Measurements from ENCODE around the gene HELZ. TPM values are rescaled to one million over a fixed set of nuclear protein-coding genes. Genes with fewer than 3 reads are reported as not detected.

The HELZ gene
- total RNA-seq, 4 donors from 2014 or later: 21.0 to 47.0 (median 38.9) TPM

DNA sequence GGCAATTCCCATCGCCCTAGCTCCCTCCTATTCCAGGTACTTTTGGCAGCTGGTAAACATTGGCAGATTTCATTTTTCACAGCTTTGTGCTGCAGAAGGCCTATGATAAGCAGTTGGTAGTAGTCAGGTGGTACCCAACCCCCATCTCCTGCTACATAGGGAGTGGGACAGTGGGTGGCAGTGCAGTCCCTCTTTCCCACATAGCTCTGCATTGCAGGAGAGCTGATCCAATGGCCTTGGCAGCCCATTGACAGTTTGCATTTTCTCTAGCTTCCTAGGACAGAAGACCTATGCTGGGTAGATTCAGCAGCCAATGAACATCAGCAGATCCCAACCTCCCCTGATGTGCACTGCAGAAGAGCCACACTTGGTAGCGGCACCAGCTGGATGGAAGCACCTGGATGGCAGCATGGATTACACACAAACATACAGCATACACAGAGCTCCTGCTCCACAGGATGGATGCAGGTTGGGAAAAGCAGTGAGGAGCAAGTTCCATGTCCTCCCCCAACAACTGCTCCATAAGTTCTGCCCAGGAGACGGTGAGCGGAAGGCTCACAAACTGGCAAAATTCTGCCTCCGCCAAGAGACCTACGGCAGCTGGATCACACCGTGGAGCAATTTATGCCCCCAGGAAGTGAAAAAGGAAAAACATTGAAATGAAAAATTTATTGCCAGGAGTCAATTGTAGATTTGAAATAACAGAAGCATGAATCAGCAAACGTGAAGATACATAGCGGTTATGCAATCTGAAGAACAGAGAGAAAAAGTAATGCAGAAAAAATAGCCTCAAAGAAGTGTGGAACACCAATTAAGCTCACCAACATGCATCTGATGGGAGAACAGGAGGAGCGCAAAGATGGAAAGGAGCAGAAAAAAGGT lies 105.0 kb downstream of the HELZ start:
- no peaks in the 10 kb centered on the region for H3K9me3 ChIP-seq
- no peak overlapping the region for H3K4me3 ChIP-seq
- no peak for TF ChIP-seq POLR2A (IDR thresholded peaks at IDR 0.05)
- in situ Hi-C loops (cut with MboI; ENCODE audit: low sequenced_read_pairs in 4 of 4): loop anchor here in 2 of 4 donors (25.0 kb wide), 2 partner anchors 403 to 428 kb away; no protein-coding TSS in a partner anchor
- DNase-seq (no peak), ATAC-seq (no peak)
- H3K4me1 ChIP-seq: no peaks in the 10 kb centered on the region
- no peaks in the 10 kb centered on the region for H3K27me3 ChIP-seq
- intact Hi-C loops (cut with DNase I; ENCODE audit: low total_unique reads): no loop called here
- peaks cover 0 to 56% of the 10 kb centered on the region in 2 donors for H3K36me3 ChIP-seq
- H3K27ac ChIP-seq: no peak overlapping the region

GRCh38 chr17:67139289-67139688 lies 105.7 kb downstream of the HELZ start:
- peaks cover 0 to 52% of the 10 kb centered on the region in 2 donors for H3K36me3 ChIP-seq
- TF ChIP-seq, protein P1, sequence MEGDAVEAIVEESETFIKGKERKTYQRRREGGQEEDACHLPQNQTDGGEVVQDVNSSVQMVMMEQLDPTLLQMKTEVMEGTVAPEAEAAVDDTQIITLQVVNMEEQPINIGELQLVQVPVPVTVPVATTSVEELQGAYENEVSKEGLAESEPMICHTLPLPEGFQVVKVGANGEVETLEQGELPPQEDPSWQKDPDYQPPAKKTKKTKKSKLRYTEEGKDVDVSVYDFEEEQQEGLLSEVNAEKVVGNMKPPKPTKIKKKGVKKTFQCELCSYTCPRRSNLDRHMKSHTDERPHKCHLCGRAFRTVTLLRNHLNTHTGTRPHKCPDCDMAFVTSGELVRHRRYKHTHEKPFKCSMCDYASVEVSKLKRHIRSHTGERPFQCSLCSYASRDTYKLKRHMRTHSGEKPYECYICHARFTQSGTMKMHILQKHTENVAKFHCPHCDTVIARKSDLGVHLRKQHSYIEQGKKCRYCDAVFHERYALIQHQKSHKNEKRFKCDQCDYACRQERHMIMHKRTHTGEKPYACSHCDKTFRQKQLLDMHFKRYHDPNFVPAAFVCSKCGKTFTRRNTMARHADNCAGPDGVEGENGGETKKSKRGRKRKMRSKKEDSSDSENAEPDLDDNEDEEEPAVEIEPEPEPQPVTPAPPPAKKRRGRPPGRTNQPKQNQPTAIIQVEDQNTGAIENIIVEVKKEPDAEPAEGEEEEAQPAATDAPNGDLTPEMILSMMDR (IDR thresholded peaks at IDR 0.05 in 4 of 5, conservative IDR thresholded peaks at IDR 0.05 in 1 of 5): no peak
- no peak for TF ChIP-seq POLR2A (IDR thresholded peaks at IDR 0.05)
- ATAC-seq (no peak), DNase-seq (no peak)
- intact Hi-C loops (cut with DNase I; ENCODE audit: low total_unique reads) (no loop called here), in situ Hi-C loops (cut with MboI; ENCODE audit: low sequenced_read_pairs in 4 of 4) (loop anchor here in 2 of 4 donors (25.0 kb wide), 2 partner anchors 402 to 427 kb away; no protein-coding TSS in a partner anchor)
- no peak overlapping the region for H3K27ac ChIP-seq
- H3K4me1 ChIP-seq: no peaks in the 10 kb centered on the region
- H3K4me3 ChIP-seq: no peak overlapping the region
- no peaks in the 10 kb centered on the region for H3K27me3 ChIP-seq
- no peaks in the 10 kb centered on the region for H3K9me3 ChIP-seq

GRCh38 chr17:67138392-67138791 lies 106.6 kb downstream of the HELZ start:
- no peak for TF ChIP-seq POLR2A (IDR thresholded peaks at IDR 0.05)
- H3K4me1 ChIP-seq: no peaks in the 10 kb centered on the region
- H3K9me3 ChIP-seq: no peaks in the 10 kb centered on the region
- no peak overlapping the region for H3K27ac ChIP-seq
- intact Hi-C loops (cut with DNase I; ENCODE audit: low total_unique reads) (no loop called here), in situ Hi-C loops (cut with MboI; ENCODE audit: low sequenced_read_pairs in 4 of 4) (loop anchor here in 2 of 4 donors (25.0 kb wide), 2 partner anchors 401 to 426 kb away; no protein-coding TSS in a partner anchor)
- peaks cover 0 to 45% of the 10 kb centered on the region in 2 donors for H3K36me3 ChIP-seq
- H3K27me3 ChIP-seq: no peaks in the 10 kb centered on the region
- no peak for DNase-seq
- ATAC-seq: no peak
- no peak overlapping the region for H3K4me3 ChIP-seq

DNA sequence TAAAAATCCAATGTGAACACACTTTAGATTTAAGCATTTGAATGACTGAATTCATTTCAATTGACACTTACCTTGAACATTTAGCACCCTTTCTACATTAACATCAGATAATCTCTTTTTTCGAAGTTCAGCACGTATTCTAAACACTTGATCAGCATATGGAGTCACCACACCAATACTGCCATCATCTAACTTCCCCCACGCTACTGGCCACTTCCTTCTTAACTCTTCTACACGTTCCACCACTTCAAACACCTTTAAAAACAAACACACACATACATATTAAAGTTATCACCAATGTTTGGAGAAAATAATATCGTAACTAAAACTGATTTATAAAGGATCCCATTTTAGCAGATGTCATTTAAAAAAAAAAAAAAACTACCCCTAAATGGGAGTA lies 107.1 kb downstream of the HELZ start:
- ATAC-seq (no peak), DNase-seq (no peak)
- no peaks in the 10 kb centered on the region for H3K4me1 ChIP-seq
- no peaks in the 10 kb centered on the region for H3K9me3 ChIP-seq
- no peaks in the 10 kb centered on the region for H3K27me3 ChIP-seq
- peaks cover 0 to 40% of the 10 kb centered on the region in 2 donors for H3K36me3 ChIP-seq
- in situ Hi-C loops (cut with MboI; ENCODE audit: low sequenced_read_pairs in 4 of 4) (loop anchor here in 2 of 4 donors (25.0 kb wide), 2 partner anchors 401 to 426 kb away; no protein-coding TSS in a partner anchor), intact Hi-C loops (cut with DNase I; ENCODE audit: low total_unique reads) (no loop called here)
- no peak overlapping the region for H3K27ac ChIP-seq
- no peak for TF ChIP-seq POLR2A (IDR thresholded peaks at IDR 0.05)
- TF ChIP-seq, protein P1 (IDR thresholded peaks at IDR 0.05 in 4 of 5, conservative IDR thresholded peaks at IDR 0.05 in 1 of 5): no peak
- H3K4me3 ChIP-seq: no peak overlapping the region

- H3K27me3 ChIP-seq: no peaks in the 10 kb centered on the region
- intact Hi-C loops (cut with DNase I; ENCODE audit: low total_unique reads): no loop called here
- TF ChIP-seq POLR2A (IDR thresholded peaks at IDR 0.05): no peak
- TF ChIP-seq, protein P1 (IDR thresholded peaks at IDR 0.05 in 4 of 5, conservative IDR thresholded peaks at IDR 0.05 in 1 of 5): no peak
- no peak overlapping the region for H3K4me3 ChIP-seq
- DNase-seq: no peak
- H3K9me3 ChIP-seq: no peaks in the 10 kb centered on the region
- ATAC-seq: no peak
- no peaks in the 10 kb centered on the region for H3K4me1 ChIP-seq
- no peak overlapping the region for H3K27ac ChIP-seq
- H3K36me3 ChIP-seq: peaks cover 0 to 31% of the 10 kb centered on the region in 2 donors
- in situ Hi-C loops (cut with MboI; ENCODE audit: low sequenced_read_pairs in 4 of 4): loop anchor here in 2 of 4 donors (25.0 kb wide), 2 partner anchors 400 to 425 kb away; no protein-coding TSS in a partner anchor
Observed at GRCh38 chr17:67137026-67137370, 108.0 kb downstream of the HELZ start.

Data from gastrocnemius medialis (tissue), 4 donors.